CD4-positive, alpha-beta T cell treated with Interleukin-4 for 1 hour (primary cell): Measurements from ENCODE around the gene NPAS3.

Experiments
- DNase-seq, 2 donors: peaks; one replicate each; pipeline ENCODE4 v3.0.0-alpha.2; 2020 to 2022

NPAS3 gene

GRCh38 chr14:33492491-33492890 lies 553.8 kb downstream of the NPAS3 start:
- DNase-seq, result no peak

- no peak for DNase-seq
These were observed 554.6 kb downstream of the NPAS3 start for GRCh38 chr14:33493266-33493665.

GRCh38 chr14:33493990-33494389 lies 555.3 kb downstream of the NPAS3 start:
- DNase-seq, result no peak

- no peak for DNase-seq
These were observed 561.0 kb downstream of the NPAS3 start for GRCh38 chr14:33499687-33500086.

GRCh38 chr14:33504246-33505099 lies 565.8 kb downstream of the NPAS3 start:
- DNase-seq, result no peak

- no peak for DNase-seq
These were observed 566.7 kb downstream of the NPAS3 start for GRCh38 chr14:33505266-33505962.

- no peak for DNase-seq
These were observed 567.3 kb downstream of the NPAS3 start for GRCh38 chr14:33505963-33506329.

- DNase-seq, result no peak
These were observed 569.7 kb downstream of the NPAS3 start for GRCh38 chr14:33508126-33509062.

- no peak for DNase-seq
These were observed 570.8 kb downstream of the NPAS3 start for GRCh38 chr14:33509454-33509853.

- DNase-seq, result no peak
These were observed 571.4 kb downstream of the NPAS3 start for GRCh38 chr14:33510063-33510481.

GRCh38 chr14:33510991-33511390 lies 572.3 kb downstream of the NPAS3 start:
- no peak for DNase-seq

- no peak for DNase-seq
These were observed 573.4 kb downstream of the NPAS3 start for GRCh38 chr14:33511851-33512640.

- no peak for DNase-seq
These were observed 576.8 kb downstream of the NPAS3 start for GRCh38 chr14:33515441-33515840.

- no peak for DNase-seq
These were observed 577.2 kb downstream of the NPAS3 start for GRCh38 chr14:33515899-33516298.

- DNase-seq, result no peak
These were observed 578.3 kb downstream of the NPAS3 start for GRCh38 chr14:33516898-33517436.

- no peak for DNase-seq
These were observed 582.5 kb downstream of the NPAS3 start for GRCh38 chr14:33521192-33521591.

GRCh38 chr14:33524244-33524643 lies 585.6 kb downstream of the NPAS3 start:
- DNase-seq, result no peak

GRCh38 chr14:33525626-33526025 lies 586.9 kb downstream of the NPAS3 start:
- no peak for DNase-seq

- DNase-seq, result no peak
These were observed 588.5 kb downstream of the NPAS3 start for GRCh38 chr14:33527023-33527634.

GRCh38 chr14:33528655-33529054 lies 590.0 kb downstream of the NPAS3 start:
- no peak for DNase-seq
